SK-N-SH (cell line): ENCODE results near the gene CNNM3. TPM values are rescaled to one million over a fixed set of nuclear protein-coding genes. Genes with fewer than 3 reads are reported as not detected.

ENCODE experiments used
- CTCF ChIA-PET: fragments of 300-600, 350-600 bp; formaldehyde crosslinking; extraction: SDS; loops from one replicate; lab custom pipeline; 2021; lab: Yijun Ruan, JAX
- POLR2A ChIA-PET: fragments of 350-600 bp; sonication (Branson Sonifier 250); formaldehyde crosslinking; extraction: SDS; loops from one replicate; lab custom pipeline; 2020; ENCODE audit warnings: antibody characterized with exemption, inconsistent platforms; lab: Yijun Ruan, JAX
- DNase-seq: peaks from one replicate; pipeline ENCODE4 v3.0.0; 2012
- H2AFZ ChIP-seq: fragments of 200-600 bp; sonication (generic); 2 replicates; pipeline ENCODE4 v1.8.1; 2016; ENCODE audit warnings: antibody characterized with exemption, mild to moderate bottlenecking, low read depth
- H3F3A ChIP-seq: fragments of 200-600 bp; sonication (generic); replicated peaks from 2 replicates; pipeline ENCODE3; 2016; ENCODE audit warnings: antibody characterized with exemption, mild to moderate bottlenecking; ENCODE audit not compliant: insufficient read depth
- H3K27ac ChIP-seq, 2 experiments: fragments of 200-500 bp in 1 of 2; fragments of 200-600 bp in 1 of 2; sonication (Bioruptor generic) in 1 of 2; sonication (generic), shearing (Covaris generic) in 1 of 2; 2 replicates each; pipeline versions ENCODE4 v1.5.1 to v1.6.1; 2014 to 2016; ENCODE audit warnings: low read depth in 2 of 2, inconsistent platforms in 1 of 2, low read length in 1 of 2, mild to moderate bottlenecking in 1 of 2, mixed read lengths in 1 of 2
- H3K27me3 ChIP-seq: fragments of 200-600 bp; sonication (generic), shearing (Covaris generic); 2 replicates; pipeline ENCODE4 v1.6.1; 2016; ENCODE audit warnings: mixed run types; ENCODE audit not compliant: insufficient read depth
- H3K36me3 ChIP-seq, 2 experiments: fragments of 200-500 bp in 1 of 2; fragments of 200-600 bp in 1 of 2; sonication (Bioruptor generic) in 1 of 2; sonication (generic) in 1 of 2; replicated peaks in 1 of 2; 2 replicates each; pipeline versions ENCODE3 to v1.5.1; 2014 to 2016; ENCODE audit warnings: low read length in 1 of 2, mild to moderate bottlenecking in 1 of 2; ENCODE audit not compliant: insufficient read depth in 2 of 2, control insufficient read depth in 1 of 2
- H3K4me1 ChIP-seq, 2 experiments: fragments of 200-500 bp in 1 of 2; fragments of 200-600 bp in 1 of 2; sonication (Bioruptor generic) in 1 of 2; sonication (generic), shearing (Covaris generic) in 1 of 2; 2 replicates each; pipeline versions ENCODE4 v1.5.1 to v1.6.1; 2014 to 2016; ENCODE audit warnings: low read depth in 1 of 2, low read length in 1 of 2, mixed run types in 1 of 2; ENCODE audit not compliant: insufficient read depth in 2 of 2, control insufficient read depth in 1 of 2
- H3K4me2 ChIP-seq: fragments of 200-600 bp; sonication (generic), shearing (Covaris generic); 2 replicates; pipeline ENCODE4 v1.6.1; 2017; ENCODE audit warnings: mixed run types
- H3K4me3 ChIP-seq, 2 experiments: fragments of 200-500 bp in 1 of 2; fragments of 200-600 bp in 1 of 2; sonication (Bioruptor generic) in 1 of 2; sonication (generic), shearing (Covaris generic) in 1 of 2; 2 replicates each; pipeline versions ENCODE4 v1.5.1 to v1.8.1; 2014 to 2016; ENCODE audit warnings: low read depth in 2 of 2, inconsistent platforms in 1 of 2, low read length in 1 of 2, mild to moderate bottlenecking in 1 of 2, mixed read lengths in 1 of 2, moderate library complexity in 1 of 2
- H3K79me2 ChIP-seq: fragments of 200-600 bp; sonication (generic); 2 replicates; pipeline ENCODE4 v1.8.1; 2017; ENCODE audit warnings: mild to moderate bottlenecking; ENCODE audit not compliant: insufficient read depth
- H3K9ac ChIP-seq: fragments of 200-600 bp; sonication (generic); 2 replicates; pipeline ENCODE4 v1.6.1; 2017; ENCODE audit warnings: mixed run types
- H3K9me2 ChIP-seq: fragments of 200-600 bp; sonication (generic); 2 replicates; pipeline ENCODE4 v1.6.1; 2017; ENCODE audit warnings: mixed run types
- H3K9me3 ChIP-seq: fragments of 200-600 bp; sonication (generic); 2 replicates; pipeline ENCODE4 v1.6.1; 2017; ENCODE audit warnings: mixed run types, mild to moderate bottlenecking, moderate library complexity
- H4K20me1 ChIP-seq: fragments of 200-600 bp; sonication (generic); 2 replicates; pipeline ENCODE4 v1.6.1; 2017; ENCODE audit warnings: mild to moderate bottlenecking, mixed run types; ENCODE audit not compliant: insufficient read depth
- CHD2 ChIP-seq: fragments of 150-350 bp; IDR thresholded peaks from 2 replicates; pipeline ENCODE4 v1.6.1; 2018; ENCODE audit warnings: low read length; ENCODE audit not compliant: partially characterized antibody
- EP300 ChIP-seq, 2 experiments: IDR thresholded peaks; 2 replicates each; pipeline versions ENCODE4 v1.4.0 to v1.6.1; 2012; ENCODE audit warnings: borderline replicate concordance in 1 of 2, low read depth in 1 of 2, low read length in 1 of 2
- EZH2phosphoT487 ChIP-seq: fragments of 200-600 bp; sonication (generic); IDR thresholded peaks from 2 replicates; pipeline ENCODE4 v1.6.1; 2017; ENCODE audit warnings: low read depth, mixed run types, mild to moderate bottlenecking, antibody characterized with exemption, moderate library complexity, borderline replicate concordance
- FOXJ3 ChIP-seq: sonication (generic); formaldehyde crosslinking; IDR thresholded peaks from 2 replicates; pipeline ENCODE4 v1.5.1; 2020; ENCODE audit warnings: mild to moderate bottlenecking, missing genetic modification reagents
- FOXM1 ChIP-seq: IDR thresholded peaks from 2 replicates; pipeline ENCODE4 v1.4.0; 2012; ENCODE audit warnings: low read depth, mild to moderate bottlenecking
- GATA2 ChIP-seq: sonication (generic); formaldehyde crosslinking; IDR thresholded peaks from 2 replicates; pipeline ENCODE4 v1.5.0; 2020; ENCODE audit warnings: mild to moderate bottlenecking, missing genetic modification reagents
- MEF2A ChIP-seq: IDR thresholded peaks from 2 replicates; pipeline ENCODE4 v1.4.0; 2012; ENCODE audit warnings: low read depth, borderline replicate concordance
- MXI1 ChIP-seq: IDR thresholded peaks from 2 replicates; pipeline ENCODE4 v1.6.1; 2012; ENCODE audit warnings: mild to moderate bottlenecking, low read depth, low read length, improper control_type of control experiment
- NFIC ChIP-seq: IDR thresholded peaks from 2 replicates; pipeline ENCODE4 v1.4.0; 2012; ENCODE audit warnings: borderline replicate concordance
- POLR2AphosphoS5 ChIP-seq: IDR thresholded peaks from 2 replicates; pipeline ENCODE4 v1.6.1; 2012; ENCODE audit warnings: low read depth, low read length
- RCOR1 ChIP-seq: fragments of 150-350 bp; IDR thresholded peaks from 2 replicates; pipeline ENCODE4 v1.6.1; 2017; ENCODE audit warnings: antibody characterized with exemption, low read length
- RXRA ChIP-seq: IDR thresholded peaks from 2 replicates; pipeline ENCODE4 v1.4.0; 2012; ENCODE audit warnings: low read depth, mild to moderate bottlenecking, borderline replicate concordance
- SIN3A ChIP-seq: IDR thresholded peaks from 2 replicates; pipeline ENCODE4 v1.6.1; 2012; ENCODE audit warnings: low read depth, mild to moderate bottlenecking, low read length, moderate library complexity, borderline replicate concordance
- SMC3 ChIP-seq: IDR thresholded peaks from 2 replicates; pipeline ENCODE4 v1.6.1; 2012; ENCODE audit warnings: low read depth, low read length, improper control_type of control experiment
- TCF12 ChIP-seq: IDR thresholded peaks from 2 replicates; pipeline ENCODE4 v1.4.0; 2012
- TEAD4 ChIP-seq: IDR thresholded peaks from 2 replicates; pipeline ENCODE4 v1.4.0; 2012; ENCODE audit warnings: mild to moderate bottlenecking, borderline replicate concordance; ENCODE audit not compliant: insufficient read depth
- WGBS: methylation state at CpG from one replicate; pipeline ENCODE4 v1.1.6; 2017; ENCODE audit warnings: low lambda C conversion rate; 5-methylcytosine and 5-hydroxymethylcytosine counted together
- polyA plus RNA-seq, 3 experiments: library from polyadenylated mRNA; depleted of rRNA; stranded (reverse); fragments of >200 nt; gene quantifications; 2 replicates each; pipeline ENCODE4 v1.2.3, GENCODE V29; 2012
- TF ChIP-seq, protein P1 (sequence below): IDR thresholded peaks from 2 replicates; pipeline ENCODE4 v1.6.1; 2012; ENCODE audit warnings: mild to moderate bottlenecking, low read depth, low read length, moderate library complexity
- TF ChIP-seq, protein P2 (sequence below): IDR thresholded peaks from 2 replicates; pipeline ENCODE4 v1.4.0; 2012; ENCODE audit warnings: low read depth, borderline replicate concordance
- TF ChIP-seq, protein P3 (sequence below): IDR thresholded peaks from 2 replicates; pipeline ENCODE4 v1.4.0; 2012; ENCODE audit warnings: low read depth, borderline replicate concordance

The CNNM3 gene
- polyA plus RNA-seq, 1 of the 3 experiments (the other 2 are of a cell fraction) = 14.7 TPM

DNA sequence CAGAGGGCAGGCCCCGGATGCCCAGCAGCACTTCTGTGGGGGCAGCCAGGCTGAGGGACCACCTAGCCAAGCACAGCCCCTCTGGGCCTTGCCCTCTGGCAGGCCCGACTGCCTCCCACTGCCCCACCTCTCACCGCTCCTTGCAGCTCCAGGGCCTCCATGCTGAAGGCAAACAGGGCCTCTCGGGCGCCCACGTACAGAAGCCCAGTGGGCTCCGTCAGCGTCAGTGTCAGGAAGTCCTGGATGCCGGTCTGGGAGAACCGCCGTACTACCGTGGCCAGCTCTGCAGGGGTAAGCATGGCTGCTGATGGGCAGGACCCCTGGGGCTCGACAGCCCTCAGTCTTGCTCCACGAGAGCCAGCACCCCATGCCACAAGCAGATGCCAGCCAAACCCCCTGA, 50.1 kb downstream of the CNNM3 start:
- CTCF ChIA-PET = interaction anchor here (4.2 to 6.8 kb wide), 2 partner anchors 8 to 84 kb away, joined by 59 to 93 read pairs; partner anchors contain the start of gene ANKRD39
- WGBS = 97% methylated on average over 10 of the region's 14 CpGs
- TF ChIP-seq MEF2A (no peak), POLR2AphosphoS5 (no peak), RCOR1 (no peak), RXRA (no peak), EZH2phosphoT487 (no peak), CHD2 (no peak)
- TF ChIP-seq, protein P1, sequence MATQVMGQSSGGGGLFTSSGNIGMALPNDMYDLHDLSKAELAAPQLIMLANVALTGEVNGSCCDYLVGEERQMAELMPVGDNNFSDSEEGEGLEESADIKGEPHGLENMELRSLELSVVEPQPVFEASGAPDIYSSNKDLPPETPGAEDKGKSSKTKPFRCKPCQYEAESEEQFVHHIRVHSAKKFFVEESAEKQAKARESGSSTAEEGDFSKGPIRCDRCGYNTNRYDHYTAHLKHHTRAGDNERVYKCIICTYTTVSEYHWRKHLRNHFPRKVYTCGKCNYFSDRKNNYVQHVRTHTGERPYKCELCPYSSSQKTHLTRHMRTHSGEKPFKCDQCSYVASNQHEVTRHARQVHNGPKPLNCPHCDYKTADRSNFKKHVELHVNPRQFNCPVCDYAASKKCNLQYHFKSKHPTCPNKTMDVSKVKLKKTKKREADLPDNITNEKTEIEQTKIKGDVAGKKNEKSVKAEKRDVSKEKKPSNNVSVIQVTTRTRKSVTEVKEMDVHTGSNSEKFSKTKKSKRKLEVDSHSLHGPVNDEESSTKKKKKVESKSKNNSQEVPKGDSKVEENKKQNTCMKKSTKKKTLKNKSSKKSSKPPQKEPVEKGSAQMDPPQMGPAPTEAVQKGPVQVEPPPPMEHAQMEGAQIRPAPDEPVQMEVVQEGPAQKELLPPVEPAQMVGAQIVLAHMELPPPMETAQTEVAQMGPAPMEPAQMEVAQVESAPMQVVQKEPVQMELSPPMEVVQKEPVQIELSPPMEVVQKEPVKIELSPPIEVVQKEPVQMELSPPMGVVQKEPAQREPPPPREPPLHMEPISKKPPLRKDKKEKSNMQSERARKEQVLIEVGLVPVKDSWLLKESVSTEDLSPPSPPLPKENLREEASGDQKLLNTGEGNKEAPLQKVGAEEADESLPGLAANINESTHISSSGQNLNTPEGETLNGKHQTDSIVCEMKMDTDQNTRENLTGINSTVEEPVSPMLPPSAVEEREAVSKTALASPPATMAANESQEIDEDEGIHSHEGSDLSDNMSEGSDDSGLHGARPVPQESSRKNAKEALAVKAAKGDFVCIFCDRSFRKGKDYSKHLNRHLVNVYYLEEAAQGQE = no peak
- TF ChIP-seq, protein P2, sequence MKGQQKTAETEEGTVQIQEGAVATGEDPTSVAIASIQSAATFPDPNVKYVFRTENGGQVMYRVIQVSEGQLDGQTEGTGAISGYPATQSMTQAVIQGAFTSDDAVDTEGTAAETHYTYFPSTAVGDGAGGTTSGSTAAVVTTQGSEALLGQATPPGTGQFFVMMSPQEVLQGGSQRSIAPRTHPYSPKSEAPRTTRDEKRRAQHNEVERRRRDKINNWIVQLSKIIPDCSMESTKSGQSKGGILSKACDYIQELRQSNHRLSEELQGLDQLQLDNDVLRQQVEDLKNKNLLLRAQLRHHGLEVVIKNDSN = no peak

DNA sequence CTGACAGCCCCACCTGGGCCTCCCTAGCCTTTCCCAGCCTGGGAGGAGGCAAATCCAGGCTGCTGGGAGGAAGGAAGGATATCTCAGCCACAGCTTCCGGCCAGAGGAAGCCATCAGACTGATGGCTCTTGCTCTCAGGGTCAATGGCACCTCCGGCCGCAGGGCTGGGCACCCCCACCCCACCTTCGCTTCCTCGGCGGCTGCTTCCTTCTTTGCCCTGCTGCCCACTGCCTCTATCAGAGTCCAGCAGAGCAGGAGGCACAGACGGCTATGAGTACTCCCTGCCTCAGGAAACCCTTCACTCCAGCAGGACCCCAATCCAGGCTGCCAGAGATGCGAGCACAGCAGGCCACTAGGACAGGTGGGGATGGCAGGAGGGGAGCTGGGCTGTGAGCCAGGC, 50.5 kb downstream of the CNNM3 start:
- Histone ChIP-seq H3K4me2 (no peak overlapping the region), H3K4me1 (peaks cover 0 to 26% of the 10 kb centered on the region in 2 experiments; a peak in 1 of 4 replicates), H3K27me3 (no peaks in the 10 kb centered on the region), H3K9ac (no peak overlapping the region), H3K9me2 (no peaks in the 10 kb centered on the region), H3K36me3 (peaks cover 5 to 49% of the 10 kb centered on the region in 2 experiments), H4K20me1 (peaks cover 30% of the 10 kb centered on the region; the same call in 1 of the 2 replicates), H3K27ac (no peak overlapping the region), H3K4me3 (no peak overlapping the region), H3K9me3 (no peaks in the 10 kb centered on the region), H2AFZ (no peak overlapping the region), H3F3A (no peaks in the 10 kb centered on the region), H3K79me2 (peaks cover 38% of the 10 kb centered on the region)
- ChIA-PET POLR2A (no interaction called here), CTCF (interaction anchor here (4.2 to 6.8 kb wide), 2 partner anchors 8 to 83 kb away, joined by 59 to 93 read pairs; partner anchors contain the start of gene ANKRD39)
- WGBS = 93% methylated on average over 8 of the region's 8 CpGs
- no peak for DNase-seq
- TF ChIP-seq FOXJ3 (CRISPR knock-in tag) (no peak), FOXM1 (no peak), TEAD4 (no peak), MXI1 (no peak), TCF12 (no peak), SMC3 (no peak), SIN3A (no peak), RCOR1 (no peak), NFIC (no peak), CHD2 (no peak), GATA2 (no peak), MEF2A (no peak), EP300 (IDR thresholded peaks at IDR 0.05; ENCODE audit: borderline replicate concordance in 1 of 2, low read depth in 1 of 2, low read length in 1 of 2) (no peak)
- TF ChIP-seq, protein P3, sequence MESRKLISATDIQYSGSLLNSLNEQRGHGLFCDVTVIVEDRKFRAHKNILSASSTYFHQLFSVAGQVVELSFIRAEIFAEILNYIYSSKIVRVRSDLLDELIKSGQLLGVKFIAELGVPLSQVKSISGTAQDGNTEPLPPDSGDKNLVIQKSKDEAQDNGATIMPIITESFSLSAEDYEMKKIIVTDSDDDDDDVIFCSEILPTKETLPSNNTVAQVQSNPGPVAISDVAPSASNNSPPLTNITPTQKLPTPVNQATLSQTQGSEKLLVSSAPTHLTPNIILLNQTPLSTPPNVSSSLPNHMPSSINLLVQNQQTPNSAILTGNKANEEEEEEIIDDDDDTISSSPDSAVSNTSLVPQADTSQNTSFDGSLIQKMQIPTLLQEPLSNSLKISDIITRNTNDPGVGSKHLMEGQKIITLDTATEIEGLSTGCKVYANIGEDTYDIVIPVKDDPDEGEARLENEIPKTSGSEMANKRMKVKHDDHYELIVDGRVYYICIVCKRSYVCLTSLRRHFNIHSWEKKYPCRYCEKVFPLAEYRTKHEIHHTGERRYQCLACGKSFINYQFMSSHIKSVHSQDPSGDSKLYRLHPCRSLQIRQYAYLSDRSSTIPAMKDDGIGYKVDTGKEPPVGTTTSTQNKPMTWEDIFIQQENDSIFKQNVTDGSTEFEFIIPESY = no peak

More for the DNA sequence above, 50.1 kb downstream of the CNNM3 start:
- no peak overlapping the region for H3K4me3 ChIP-seq
- no peaks in the 10 kb centered on the region for H3F3A ChIP-seq
- no peaks in the 10 kb centered on the region for H3K9me3 ChIP-seq
- H4K20me1 ChIP-seq = peaks cover 30% of the 10 kb centered on the region; the same call in 1 of the 2 replicates
- H3K27ac ChIP-seq = no peak overlapping the region
- H3K9me2 ChIP-seq = no peaks in the 10 kb centered on the region
- DNase-seq = no peak
- H2AFZ ChIP-seq = no peak overlapping the region
- H3K27me3 ChIP-seq = no peaks in the 10 kb centered on the region
- POLR2A ChIA-PET = no interaction called here
- peaks cover 38% of the 10 kb centered on the region for H3K79me2 ChIP-seq
- no peak overlapping the region for H3K4me2 ChIP-seq
- H3K9ac ChIP-seq = no peak overlapping the region
- peaks cover 0 to 25% of the 10 kb centered on the region in 2 experiments; a peak in 1 of 4 replicates for H3K4me1 ChIP-seq
- peaks cover 5 to 54% of the 10 kb centered on the region in 2 experiments for H3K36me3 ChIP-seq
